Nephron progenitor cell (in vitro differentiated cells): Measurements from ENCODE around the gene DSCAM.

ENCODE experiments used
- DNase-seq: peaks from one replicate; pipeline ENCODE4 v3.0.0; 2021
- H3K27ac Mint-ChIP-seq: 2 replicates; pipeline ENCODE4 v1.8.0; 2021; ENCODE audit warnings: mild to moderate bottlenecking, moderate library complexity, mixed read lengths
- H3K27me3 Mint-ChIP-seq: 2 replicates; pipeline ENCODE4 v1.8.0; 2021; ENCODE audit warnings: mild to moderate bottlenecking, low read depth, mixed read lengths; ENCODE audit not compliant: poor library complexity
- H3K36me3 Mint-ChIP-seq: 2 replicates; pipeline ENCODE4 v1.8.0; 2021; ENCODE audit warnings: low read depth, mixed read lengths
- H3K4me1 Mint-ChIP-seq: 2 replicates; pipeline ENCODE4 v1.8.0; 2021; ENCODE audit warnings: mixed read lengths
- H3K4me3 Mint-ChIP-seq: 2 replicates; pipeline ENCODE4 v1.8.0; 2021; ENCODE audit warnings: mild to moderate bottlenecking, moderate library complexity, mixed read lengths
- H3K9me3 Mint-ChIP-seq: 2 replicates; pipeline ENCODE4 v1.8.0; 2021; ENCODE audit warnings: mild to moderate bottlenecking, moderate library complexity, mixed read lengths
- TF ChIP-seq, protein P1 (sequence below): fragments of 200-600 bp; sonication (generic); IDR thresholded peaks from 2 replicates; pipeline ENCODE4 v1.5.0; 2021; ENCODE audit warnings: antibody characterized with exemption

The DSCAM gene

GRCh38 chr21:39961251-39961650, 885.7 kb downstream of the DSCAM start:
- H3K9me3 Mint-ChIP-seq, result peaks cover 47% of the 10 kb centered on the region
- no peak overlapping the region for H3K27ac Mint-ChIP-seq
- H3K36me3 Mint-ChIP-seq, result peaks cover 8% of the 10 kb centered on the region
- TF ChIP-seq, protein P1, sequence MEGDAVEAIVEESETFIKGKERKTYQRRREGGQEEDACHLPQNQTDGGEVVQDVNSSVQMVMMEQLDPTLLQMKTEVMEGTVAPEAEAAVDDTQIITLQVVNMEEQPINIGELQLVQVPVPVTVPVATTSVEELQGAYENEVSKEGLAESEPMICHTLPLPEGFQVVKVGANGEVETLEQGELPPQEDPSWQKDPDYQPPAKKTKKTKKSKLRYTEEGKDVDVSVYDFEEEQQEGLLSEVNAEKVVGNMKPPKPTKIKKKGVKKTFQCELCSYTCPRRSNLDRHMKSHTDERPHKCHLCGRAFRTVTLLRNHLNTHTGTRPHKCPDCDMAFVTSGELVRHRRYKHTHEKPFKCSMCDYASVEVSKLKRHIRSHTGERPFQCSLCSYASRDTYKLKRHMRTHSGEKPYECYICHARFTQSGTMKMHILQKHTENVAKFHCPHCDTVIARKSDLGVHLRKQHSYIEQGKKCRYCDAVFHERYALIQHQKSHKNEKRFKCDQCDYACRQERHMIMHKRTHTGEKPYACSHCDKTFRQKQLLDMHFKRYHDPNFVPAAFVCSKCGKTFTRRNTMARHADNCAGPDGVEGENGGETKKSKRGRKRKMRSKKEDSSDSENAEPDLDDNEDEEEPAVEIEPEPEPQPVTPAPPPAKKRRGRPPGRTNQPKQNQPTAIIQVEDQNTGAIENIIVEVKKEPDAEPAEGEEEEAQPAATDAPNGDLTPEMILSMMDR, result no peak
- H3K27me3 Mint-ChIP-seq, result peaks cover 5% of the 10 kb centered on the region
- H3K4me1 Mint-ChIP-seq, result no peaks in the 10 kb centered on the region
- no peak for DNase-seq
- no peak overlapping the region for H3K4me3 Mint-ChIP-seq
